Measurements from ENCODE around the gene LYRM1.
"Not testable (repeated sequence)": the region's sequence is repeated elsewhere in the genome, so short reads cannot be mapped to it uniquely, and the experiment has no call there.

DNA sequence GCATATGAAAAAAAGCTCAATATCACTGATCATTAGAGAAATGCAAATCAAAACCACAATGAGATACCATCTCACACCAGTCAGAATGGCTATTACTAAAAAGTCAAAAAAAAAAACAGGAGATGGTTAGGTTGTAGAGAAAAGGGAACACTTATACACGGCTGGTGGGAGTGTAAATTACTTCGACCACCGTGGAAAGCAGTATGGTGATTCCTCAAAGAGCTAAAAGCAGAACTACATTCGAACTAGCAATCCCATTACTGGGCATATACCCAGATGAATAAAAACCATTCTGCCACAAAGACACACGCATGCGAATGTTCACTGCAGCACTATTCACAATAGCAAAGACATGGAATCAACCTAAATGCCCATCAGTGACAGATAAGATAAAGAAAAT lies 36.2 kb upstream of the LYRM1 start:
- TF ChIP-seq, protein P1, sequence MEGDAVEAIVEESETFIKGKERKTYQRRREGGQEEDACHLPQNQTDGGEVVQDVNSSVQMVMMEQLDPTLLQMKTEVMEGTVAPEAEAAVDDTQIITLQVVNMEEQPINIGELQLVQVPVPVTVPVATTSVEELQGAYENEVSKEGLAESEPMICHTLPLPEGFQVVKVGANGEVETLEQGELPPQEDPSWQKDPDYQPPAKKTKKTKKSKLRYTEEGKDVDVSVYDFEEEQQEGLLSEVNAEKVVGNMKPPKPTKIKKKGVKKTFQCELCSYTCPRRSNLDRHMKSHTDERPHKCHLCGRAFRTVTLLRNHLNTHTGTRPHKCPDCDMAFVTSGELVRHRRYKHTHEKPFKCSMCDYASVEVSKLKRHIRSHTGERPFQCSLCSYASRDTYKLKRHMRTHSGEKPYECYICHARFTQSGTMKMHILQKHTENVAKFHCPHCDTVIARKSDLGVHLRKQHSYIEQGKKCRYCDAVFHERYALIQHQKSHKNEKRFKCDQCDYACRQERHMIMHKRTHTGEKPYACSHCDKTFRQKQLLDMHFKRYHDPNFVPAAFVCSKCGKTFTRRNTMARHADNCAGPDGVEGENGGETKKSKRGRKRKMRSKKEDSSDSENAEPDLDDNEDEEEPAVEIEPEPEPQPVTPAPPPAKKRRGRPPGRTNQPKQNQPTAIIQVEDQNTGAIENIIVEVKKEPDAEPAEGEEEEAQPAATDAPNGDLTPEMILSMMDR (IDR thresholded peaks at IDR 0.05; ENCODE audit: control extremely low read depth in 1 of 3, insufficient read depth in 1 of 3, low read depth in 1 of 3, low read length in 3 of 3) = not testable (repeated sequence)
- not testable (repeated sequence) for TF ChIP-seq RFX5 (IDR thresholded peaks at IDR 0.05; ENCODE audit: borderline replicate concordance, low read depth, low read length)
